ENCODE results near the gene PCYT2. TPM values are rescaled to one million over a fixed set of nuclear protein-coding genes. Genes with fewer than 3 reads are reported as not detected.

PCYT2 gene
- total and polyA plus RNA-seq, 10 of the 15 experiments (the other 5 are each of a cell fraction or from before 2014, with no cell fraction given), result 0.63 to 72.0 (median 45.0) TPM

DNA sequence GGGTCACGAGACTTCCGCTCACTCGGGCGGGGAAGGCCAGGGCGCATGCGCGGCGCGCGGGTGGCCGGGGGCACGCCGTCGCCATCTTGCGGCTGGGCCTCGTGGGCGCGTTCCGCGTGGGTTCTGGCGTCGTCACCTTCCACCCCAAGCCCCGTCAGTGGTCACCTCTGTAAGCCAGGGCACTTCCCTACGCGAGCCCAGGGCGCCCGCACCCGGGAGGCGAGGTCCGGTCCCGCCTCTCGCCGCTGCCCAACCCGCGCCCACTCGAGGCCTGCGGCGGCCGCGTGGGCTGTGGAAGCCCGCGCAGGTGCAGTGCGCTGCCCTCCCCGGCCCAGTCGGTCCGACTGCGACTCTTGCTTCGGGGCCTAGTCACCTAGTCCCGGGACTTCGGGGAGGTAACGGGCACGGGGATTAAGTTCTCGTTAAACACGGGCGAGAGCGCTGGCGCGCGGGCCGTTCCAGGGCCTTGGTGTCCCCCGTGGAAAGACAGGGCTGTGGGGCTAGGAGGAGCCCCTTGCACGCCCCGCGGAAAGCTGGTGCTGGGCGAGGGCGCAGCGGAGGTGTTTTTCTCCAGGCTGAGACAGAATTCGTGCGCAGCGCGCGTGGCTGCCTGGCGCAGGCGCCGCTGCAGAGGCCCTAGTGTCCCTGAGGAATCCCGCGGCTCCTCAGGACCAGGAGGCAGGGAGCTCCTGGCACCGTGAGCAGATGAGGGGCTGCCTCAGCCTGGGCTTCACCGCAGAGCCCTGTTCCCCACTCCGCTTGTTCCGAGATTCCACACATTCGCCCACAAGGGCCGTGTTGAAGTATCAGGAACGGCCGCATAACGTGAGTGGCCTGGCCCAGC, 39.6 kb downstream of the PCYT2 start (continued):
- TF ChIP-seq EGR1 (IDR thresholded peaks at IDR 0.05; ENCODE audit: borderline replicate concordance in 1 of 2, low read depth in 2 of 2, low read length in 2 of 2) (no peak; a peak in 1 of 3 replicates), ZNF207 (IDR thresholded peaks at IDR 0.05; ENCODE audit: borderline replicate concordance) (peak; percentile 94), NRF1 (conservative IDR thresholded peaks at IDR 0.05; ENCODE audit: low read depth, low read length) (peak; percentile 80), POLR2AphosphoS2 (IDR thresholded peaks at IDR 0.05; ENCODE audit: low read depth, low read length) (peak; percentile 53; the same call in 1 of the 2 replicates), USF1 (IDR thresholded peaks at IDR 0.05; ENCODE audit: borderline replicate concordance, extremely low read length, insufficient read depth, low read depth, low read length) (peak; percentile 84), E2F4 (IDR thresholded peaks at IDR 0.05; ENCODE audit: low read depth, low read length) (peak; percentile 23; the same call in 1 of the 2 replicates), RELA (IDR thresholded peaks at IDR 0.05; ENCODE audit: borderline replicate concordance, partially characterized antibody) (peak; percentile 82), ZNF217 (IDR thresholded peaks at IDR 0.05) (peak; percentile 95), CHD2 (IDR thresholded peaks at IDR 0.05; ENCODE audit: borderline replicate concordance, low read depth, low read length) (no peak), NFXL1 (IDR thresholded peaks at IDR 0.05; ENCODE audit: borderline replicate concordance) (peak; percentile 80; the same call in 1 of the 2 replicates), SUZ12 (IDR thresholded peaks at IDR 0.05; ENCODE audit: unreplicated experiment) (no peak), IKZF1 (conservative IDR thresholded peaks at IDR 0.05) (peak; percentile 89), EP300 (IDR thresholded peaks at IDR 0.05; ENCODE audit: borderline replicate concordance in 1 of 2, control insufficient read depth in 1 of 2, low read depth in 2 of 2, low read length in 2 of 2) (0 out of 4 replicates have a peak, but pooled peaks of 1 of the 2 experiments have one; percentile 10)
- TF ChIP-seq, protein P1, sequence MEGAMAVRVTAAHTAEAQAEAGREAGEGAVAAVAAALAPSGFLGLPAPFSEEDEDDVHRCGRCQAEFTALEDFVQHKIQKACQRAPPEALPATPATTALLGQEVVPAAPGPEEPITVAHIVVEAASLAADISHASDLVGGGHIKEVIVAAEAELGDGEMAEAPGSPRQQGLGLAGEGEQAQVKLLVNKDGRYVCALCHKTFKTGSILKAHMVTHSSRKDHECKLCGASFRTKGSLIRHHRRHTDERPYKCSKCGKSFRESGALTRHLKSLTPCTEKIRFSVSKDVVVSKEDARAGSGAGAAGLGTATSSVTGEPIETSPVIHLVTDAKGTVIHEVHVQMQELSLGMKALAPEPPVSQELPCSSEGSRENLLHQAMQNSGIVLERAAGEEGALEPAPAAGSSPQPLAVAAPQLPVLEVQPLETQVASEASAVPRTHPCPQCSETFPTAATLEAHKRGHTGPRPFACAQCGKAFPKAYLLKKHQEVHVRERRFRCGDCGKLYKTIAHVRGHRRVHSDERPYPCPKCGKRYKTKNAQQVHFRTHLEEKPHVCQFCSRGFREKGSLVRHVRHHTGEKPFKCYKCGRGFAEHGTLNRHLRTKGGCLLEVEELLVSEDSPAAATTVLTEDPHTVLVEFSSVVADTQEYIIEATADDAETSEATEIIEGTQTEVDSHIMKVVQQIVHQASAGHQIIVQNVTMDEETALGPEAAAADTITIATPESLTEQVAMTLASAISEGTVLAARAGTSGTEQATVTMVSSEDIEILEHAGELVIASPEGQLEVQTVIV (IDR thresholded peaks at IDR 0.05; ENCODE audit: borderline replicate concordance, partially characterized antibody), result peak; percentile 56

Data from GM12878 (cell line).